Ascending aorta (tissue), 2 donors: ENCODE data around the gene DALRD3. TPM values are rescaled to one million over a fixed set of nuclear protein-coding genes. Genes with fewer than 3 reads are reported as not detected.

ENCODE experiments used
- DNase-seq, 2 donors: peaks; one replicate each; pipeline ENCODE4 v3.0.0-alpha.2; 2019; ENCODE audit warnings: low spot score in 2 of 2
- H3K27ac ChIP-seq, 2 donors: fragments of 200-600 bp; sonication (generic); one replicate each; pipeline ENCODE4 v1.5.1; 2016 to 2017; ENCODE audit warnings: mild to moderate bottlenecking in 1 of 2
- H3K27me3 ChIP-seq: fragments of 200-600 bp; sonication (generic); one replicate; pipeline ENCODE4 v1.5.1; 2017
- H3K36me3 ChIP-seq, 2 donors: fragments of 200-600 bp; sonication (generic); one replicate each; pipeline ENCODE4 v1.5.1; 2016
- H3K4me1 ChIP-seq, 2 donors: fragments of 200-600 bp; sonication (generic); one replicate each; pipeline ENCODE4 v1.5.1; 2016 to 2017; ENCODE audit warnings: mild to moderate bottlenecking in 1 of 2
- H3K4me3 ChIP-seq, 2 donors: fragments of 200-600 bp; sonication (generic); one replicate each; pipeline ENCODE4 v1.5.1; 2016 to 2017; ENCODE audit warnings: mild to moderate bottlenecking in 1 of 2
- H3K9me3 ChIP-seq, 2 donors: fragments of 200-600 bp; sonication (generic); one replicate each; pipeline ENCODE4 v1.5.1; 2016
- CTCF ChIP-seq, 3 experiments: fragments of 200-600 bp in 2 of 3; fragments of 450-650 bp in 1 of 3; sonication (generic) in 2 of 3; IDR thresholded peaks; one replicate each; pipeline ENCODE4 v1.5.1; 2016 to 2019; ENCODE audit warnings: antibody characterized with exemption in 3 of 3, mild to moderate bottlenecking in 1 of 3, moderate library complexity in 1 of 3
- intact Hi-C: fragments of 100-400 bp; cut with DNase I; formaldehyde crosslinking; loops from one replicate; pipeline ENCODE4 v1.15.1; 2023
- total RNA-seq: library from RNA; depleted of rRNA; stranded (reverse); fragments of >200 nt; gene quantifications from one replicate; pipeline ENCODE4 v1.1.0, GENCODE V29; 2016

DALRD3 gene
- total RNA-seq, 1 donor from 2014 or later = 73.1 TPM

GRCh38 chr3:49028673-49029562 lies 10.5 kb upstream of the DALRD3 start, which contains the start of gene IMPDH2:
IMPDH2 (minus strand) TSS chr3:49029398; CDS start chr3:49029350, 48 bp downstream.
- peak; percentile 68 to 96 for DNase-seq
- H3K27ac ChIP-seq = peak within 1 kb of the TSS; percentile 92 to 96
- TF ChIP-seq CTCF (IDR thresholded peaks at IDR 0.05) = no peak
- peak within 1 kb of the TSS; percentile 59 to 76 for H3K4me3 ChIP-seq
- H3K36me3 ChIP-seq = peaks cover 47 to 66% of the 10 kb centered on the region in 2 donors
- no peaks in the 10 kb centered on the region for H3K27me3 ChIP-seq
- no peaks in the 10 kb centered on the region for H3K9me3 ChIP-seq
- intact Hi-C loops = loop anchor here (2.0 kb wide), 1 partner anchor 64 kb away; no protein-coding TSS in a partner anchor
- H3K4me1 ChIP-seq = peaks cover 0 to 8% of the 10 kb centered on the region in 2 donors

GRCh38 chr3:49028298-49028672 lies 9.9 kb upstream of the DALRD3 start:
- Histone ChIP-seq H3K27ac (peak overlapping the region; percentile 92 to 96), H3K4me3 (peak overlapping the region; percentile 59 to 76), H3K9me3 (no peaks in the 10 kb centered on the region), H3K27me3 (no peaks in the 10 kb centered on the region), H3K4me1 (peaks cover 0 to 8% of the 10 kb centered on the region in 2 donors), H3K36me3 (peaks cover 47 to 70% of the 10 kb centered on the region in 2 donors)
- intact Hi-C loops = loop anchor here (2.0 kb wide), 1 partner anchor 65 kb away; no protein-coding TSS in a partner anchor
- no peak for DNase-seq
- no peak for TF ChIP-seq CTCF (IDR thresholded peaks at IDR 0.05)

GRCh38 chr3:49027634-49028033 lies 9.3 kb upstream of the DALRD3 start:
- no peaks in the 10 kb centered on the region for H3K9me3 ChIP-seq
- H3K27me3 ChIP-seq = no peaks in the 10 kb centered on the region
- intact Hi-C loops = loop anchor here (2.0 kb wide), 1 partner anchor 65 kb away; no protein-coding TSS in a partner anchor
- TF ChIP-seq CTCF (IDR thresholded peaks at IDR 0.05) = no peak
- peak overlapping the region; percentile 92 to 96 for H3K27ac ChIP-seq
- no peak for DNase-seq
- H3K4me3 ChIP-seq = no peak overlapping the region
- peaks cover 6 to 13% of the 10 kb centered on the region in 2 donors for H3K4me1 ChIP-seq
- peaks cover 41 to 66% of the 10 kb centered on the region in 2 donors for H3K36me3 ChIP-seq

GRCh38 chr3:49026536-49026935 lies 8.2 kb upstream of the DALRD3 start:
- peaks cover 6 to 15% of the 10 kb centered on the region in 2 donors for H3K4me1 ChIP-seq
- H3K4me3 ChIP-seq = no peak overlapping the region
- H3K27ac ChIP-seq = no peak overlapping the region
- intact Hi-C loops = no loop called here
- no peak for DNase-seq
- H3K36me3 ChIP-seq = peaks cover 30 to 55% of the 10 kb centered on the region in 2 donors
- H3K27me3 ChIP-seq = no peaks in the 10 kb centered on the region
- TF ChIP-seq CTCF (IDR thresholded peaks at IDR 0.05) = no peak
- no peaks in the 10 kb centered on the region for H3K9me3 ChIP-seq

- intact Hi-C loops = no loop called here
- Histone ChIP-seq H3K4me3 (no peak overlapping the region), H3K27me3 (no peaks in the 10 kb centered on the region), H3K36me3 (peaks cover 24 to 49% of the 10 kb centered on the region in 2 donors), H3K27ac (no peak overlapping the region), H3K4me1 (peaks cover 6 to 15% of the 10 kb centered on the region in 2 donors), H3K9me3 (no peaks in the 10 kb centered on the region)
- DNase-seq = no peak
- TF ChIP-seq CTCF (IDR thresholded peaks at IDR 0.05) = no peak
These were observed 7.6 kb upstream of the DALRD3 start for GRCh38 chr3:49025793-49026520.
